MG63 (cell line): ENCODE results near the gene TTC9C. TPM values are rescaled to one million over a fixed set of nuclear protein-coding genes. Genes with fewer than 3 reads are reported as not detected.

ENCODE experiments used
- DNase-seq: peaks from one replicate; pipeline ENCODE4 v3.0.0-alpha.2; 2020
- H3K27me3 ChIP-seq: fragments of 250-450 bp; sonication (Bioruptor Pico); 2 replicates; pipeline ENCODE4 v1.5.1; 2020; ENCODE audit warnings: mild to moderate bottlenecking, moderate library complexity
- H3K36me3 ChIP-seq: fragments of 250-450 bp; sonication (Bioruptor Pico); 2 replicates; pipeline ENCODE4 v1.5.1; 2020; ENCODE audit warnings: mild to moderate bottlenecking, moderate library complexity
- H3K4me3 ChIP-seq: fragments of 250-450 bp; sonication (Bioruptor Pico); 2 replicates; pipeline ENCODE4 v1.5.1; 2020; ENCODE audit warnings: mild to moderate bottlenecking, moderate library complexity
- H3K9me3 ChIP-seq: fragments of 250-450 bp; sonication (Bioruptor Pico); 2 replicates; pipeline ENCODE4 v1.5.1; 2020; ENCODE audit warnings: mild to moderate bottlenecking, moderate library complexity
- total RNA-seq: library from RNA; depleted of rRNA; stranded (reverse); fragments of >200 nt; shearing (Covaris generic); gene quantifications from 2 replicates; pipeline ENCODE4 v1.2.3, GENCODE V29; 2014; ENCODE audit warnings: low replicate concordance

Gene TTC9C
- total RNA-seq, 1 experiment from 2014 or later = 31.8 TPM

DNA sequence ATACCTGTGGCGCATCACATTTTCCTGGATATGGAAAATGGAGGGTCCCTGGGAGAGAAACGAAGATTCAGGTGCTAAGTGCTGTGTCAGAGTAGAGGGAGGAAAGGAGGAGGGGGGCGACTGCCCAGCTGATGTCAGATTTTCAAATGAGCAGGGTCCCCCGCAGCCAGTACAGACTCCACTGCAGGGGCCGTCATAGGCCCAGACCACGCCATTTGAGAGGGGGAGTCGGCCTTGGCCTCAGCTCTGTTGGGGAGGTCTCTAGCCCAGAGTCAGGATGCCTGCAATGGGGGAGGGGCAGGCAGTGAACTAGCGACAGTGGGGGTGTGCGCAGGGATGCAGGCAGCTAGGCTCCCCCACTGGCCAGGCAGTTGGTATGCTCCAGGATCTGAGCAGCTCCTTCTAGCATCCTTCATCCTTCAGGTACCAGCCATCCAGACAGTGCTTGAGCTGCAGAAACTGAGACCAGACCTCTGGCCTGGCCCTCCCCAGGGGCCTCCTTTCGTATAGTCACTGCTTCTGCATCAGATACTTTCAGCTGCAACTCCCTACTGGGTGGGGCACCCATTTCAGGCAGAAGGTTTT lies 20.9 kb upstream of the TTC9C start, which contains the start of the genes BSCL2 and GNG3:
TSS of gene BSCL2 (minus strand) at position 148 of the 585 bp plus-strand sequence. CDS start 229 bp downstream, outside the sequence.
TSS of gene GNG3 (plus strand) at position 400 of the 585 bp plus-strand sequence. CDS start 620 bp downstream, outside the sequence.
- Histone ChIP-seq H3K27me3 (no peaks in the 10 kb centered on the region), H3K36me3 (peaks cover 71% of the 10 kb centered on the region)

DNA sequence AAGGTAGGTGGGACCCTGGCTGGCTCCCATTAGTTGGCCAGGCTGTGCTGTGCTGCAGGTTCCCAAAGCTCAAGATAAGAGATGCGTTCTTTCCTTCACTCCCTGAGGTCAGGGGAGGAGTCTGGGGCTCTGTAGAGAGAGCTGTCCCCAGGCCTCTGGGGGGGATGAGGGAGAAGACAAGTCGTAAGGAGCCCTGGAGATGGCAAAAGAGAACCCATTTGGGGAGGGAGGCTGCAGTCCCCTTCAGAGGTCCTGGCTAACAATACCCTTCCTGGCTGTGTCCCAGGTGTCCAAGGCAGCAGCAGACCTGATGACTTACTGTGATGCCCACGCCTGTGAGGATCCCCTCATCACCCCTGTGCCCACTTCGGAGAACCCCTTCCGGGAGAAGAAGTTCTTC lies 19.9 kb upstream of the TTC9C start:
- DNase-seq = no peak
- no peak overlapping the region for H3K4me3 ChIP-seq
- no peaks in the 10 kb centered on the region for H3K9me3 ChIP-seq
- no peaks in the 10 kb centered on the region for H3K27me3 ChIP-seq
- H3K36me3 ChIP-seq = peaks cover 74% of the 10 kb centered on the region

More for the DNA sequence above, 20.9 kb upstream of the TTC9C start, which contains the start of the genes BSCL2 and GNG3:
- DNase-seq = no peak
- Histone ChIP-seq H3K4me3 (peak within 1 kb of the TSS; percentile 85), H3K9me3 (no peaks in the 10 kb centered on the region)

DNA sequence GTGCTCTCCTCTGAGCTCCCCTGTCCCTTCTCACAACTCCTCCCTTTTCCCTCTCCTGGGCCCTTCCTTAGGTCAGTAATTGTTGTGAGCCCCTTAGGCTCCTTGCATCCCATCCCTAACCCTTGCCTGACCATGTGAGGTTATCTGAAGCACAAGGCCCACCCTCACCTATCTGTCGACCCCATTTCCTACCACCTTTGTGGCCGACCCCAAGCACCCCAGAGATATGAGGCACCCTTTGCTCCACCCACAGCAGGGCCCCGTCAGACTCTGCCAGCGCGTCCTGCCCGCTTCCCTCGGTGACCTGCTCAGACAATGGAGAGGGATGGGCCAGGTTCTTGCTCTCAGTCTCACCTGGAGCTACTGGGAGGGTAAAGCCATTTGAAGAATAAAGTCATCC lies 19.5 kb upstream of the TTC9C start:
- no peak for DNase-seq
- Histone ChIP-seq H3K9me3 (no peaks in the 10 kb centered on the region), H3K36me3 (peaks cover 74% of the 10 kb centered on the region), H3K27me3 (no peaks in the 10 kb centered on the region), H3K4me3 (no peak overlapping the region)

DNA sequence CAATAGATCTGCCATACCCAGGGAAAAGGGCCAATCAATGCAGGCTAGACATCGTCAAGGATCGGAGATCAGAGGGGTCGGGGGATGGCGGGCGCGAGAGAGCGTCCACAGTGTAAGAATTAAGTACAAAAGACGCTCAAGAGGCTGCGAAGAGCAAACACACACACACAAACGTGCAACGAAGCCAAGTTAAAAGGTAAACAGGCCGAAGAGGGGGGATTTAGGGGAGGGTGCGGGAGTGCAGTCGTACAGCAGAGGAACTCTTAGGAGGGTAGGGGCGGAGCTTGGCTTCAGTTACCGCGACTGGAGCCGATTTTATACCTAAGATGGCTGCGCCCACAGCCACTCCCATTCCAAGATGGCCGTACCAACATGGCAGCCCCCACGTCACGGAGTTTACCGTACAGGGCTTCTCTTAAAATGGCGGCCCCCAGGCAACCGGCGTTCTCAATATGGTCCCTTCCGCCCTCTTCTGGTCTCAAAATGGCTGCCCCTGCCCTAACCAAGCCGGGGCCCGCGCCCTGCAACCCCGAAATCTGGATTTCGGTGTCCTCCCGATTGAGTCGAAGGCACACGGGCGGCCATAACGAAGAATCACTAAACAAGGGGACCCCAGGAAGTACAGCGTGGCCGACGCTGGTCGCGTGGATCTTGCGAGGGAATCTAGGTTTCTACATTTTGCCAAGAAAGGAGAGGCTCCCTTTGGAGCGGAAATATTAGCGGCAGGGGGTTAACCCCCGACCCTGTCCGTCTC lies 18.9 kb upstream of the TTC9C start:
- Histone ChIP-seq H3K27me3 (no peaks in the 10 kb centered on the region), H3K36me3 (peaks cover 78% of the 10 kb centered on the region), H3K9me3 (no peaks in the 10 kb centered on the region), H3K4me3 (peak overlapping the region; percentile 23)
- DNase-seq = peak; percentile 77

DNA sequence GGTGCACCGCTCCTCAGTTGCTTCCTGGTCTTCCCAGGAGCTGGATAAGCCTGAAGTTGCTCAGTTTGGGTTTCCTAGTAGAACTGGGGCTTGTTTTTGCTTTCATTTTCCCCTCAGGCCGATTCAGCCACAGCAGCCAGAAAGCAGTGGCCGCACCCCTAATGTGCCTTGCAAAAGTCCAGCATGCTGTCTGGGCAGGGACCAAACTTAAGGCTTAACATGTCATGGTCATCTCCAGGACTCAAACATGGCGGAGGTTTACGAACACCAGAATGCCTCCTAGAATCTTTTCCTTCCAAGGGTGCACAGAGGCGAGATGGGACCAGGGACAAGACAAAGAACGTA lies 18.3 kb upstream of the TTC9C start:
- peak; percentile 22 for DNase-seq

DNA sequence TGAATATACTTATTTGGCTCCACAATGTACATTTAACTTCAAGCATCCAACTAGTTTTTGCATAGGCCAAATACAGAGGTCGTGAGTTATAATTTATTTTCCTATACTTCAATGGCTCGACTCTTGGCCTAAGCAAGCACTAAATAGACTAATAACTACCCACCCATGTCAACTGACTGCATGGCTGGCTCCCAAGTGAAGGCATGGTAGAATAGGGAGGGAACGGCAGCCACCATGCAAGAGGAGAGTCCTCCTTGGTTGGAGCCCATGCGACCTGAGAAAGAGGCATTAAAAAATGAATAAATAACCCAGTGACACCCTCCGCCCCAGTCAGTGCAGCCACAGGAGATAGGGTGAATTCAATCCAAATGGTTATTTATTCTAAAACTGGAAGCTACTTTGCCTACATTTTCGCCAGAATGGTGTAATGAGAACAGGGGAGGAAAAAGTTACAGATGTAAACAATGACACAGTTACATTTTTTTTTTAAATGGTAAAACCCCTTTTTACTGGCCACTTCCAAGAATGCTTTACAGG lies 15.9 kb upstream of the TTC9C start:
- no peak for DNase-seq

More for the DNA sequence above, 18.3 kb upstream of the TTC9C start:
- Histone ChIP-seq H3K4me3 (peak overlapping the region; percentile 23; the same call in 1 of the 2 replicates), H3K9me3 (no peaks in the 10 kb centered on the region), H3K27me3 (no peaks in the 10 kb centered on the region), H3K36me3 (peaks cover 76% of the 10 kb centered on the region)

DNA sequence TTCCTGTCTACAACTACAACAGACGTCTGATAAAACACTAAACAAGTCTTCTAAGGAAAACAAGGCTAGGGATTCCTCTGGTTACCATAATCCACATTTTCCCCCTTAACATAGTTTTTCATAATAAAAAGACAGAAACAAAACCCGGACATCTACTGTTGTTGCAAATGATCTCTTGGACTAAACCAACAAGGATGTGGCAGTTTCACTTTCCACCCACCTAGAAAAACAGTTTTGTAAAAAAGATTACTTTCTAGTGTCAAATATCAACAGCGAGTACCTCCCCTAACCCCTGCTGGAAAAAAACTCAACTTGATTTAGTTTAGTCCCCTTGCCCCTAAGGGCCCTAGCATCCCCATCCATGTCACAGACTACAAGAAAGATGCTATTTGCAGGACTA lies 15.4 kb upstream of the TTC9C start:
- Histone ChIP-seq H3K9me3 (no peaks in the 10 kb centered on the region), H3K36me3 (peaks cover 87% of the 10 kb centered on the region), H3K27me3 (no peaks in the 10 kb centered on the region), H3K4me3 (no peak overlapping the region)
- DNase-seq = no peak

More for the DNA sequence above, 15.9 kb upstream of the TTC9C start:
- no peaks in the 10 kb centered on the region for H3K9me3 ChIP-seq
- H3K4me3 ChIP-seq = no peak overlapping the region
- H3K36me3 ChIP-seq = peaks cover 82% of the 10 kb centered on the region
- no peaks in the 10 kb centered on the region for H3K27me3 ChIP-seq

DNA sequence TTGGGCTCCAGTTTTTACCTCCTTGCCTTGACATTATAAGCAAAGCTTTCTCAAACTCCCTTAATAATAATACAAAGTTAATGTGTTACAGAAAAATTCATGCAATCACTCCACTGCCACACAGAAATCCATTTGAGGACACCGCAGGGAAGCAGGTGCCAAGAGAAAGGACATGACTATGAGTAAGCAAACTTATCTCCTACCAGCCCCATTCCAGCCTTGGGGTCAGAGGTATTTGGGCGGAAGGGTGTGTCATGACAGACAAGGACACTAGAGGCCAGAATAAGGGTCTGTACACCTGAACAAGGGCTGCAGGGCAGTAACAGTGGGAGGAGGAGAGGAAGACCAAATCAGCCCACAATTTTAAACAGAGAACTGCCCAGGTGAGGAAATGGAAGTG lies 14.9 kb upstream of the TTC9C start:
- no peaks in the 10 kb centered on the region for H3K9me3 ChIP-seq
- no peaks in the 10 kb centered on the region for H3K27me3 ChIP-seq
- H3K36me3 ChIP-seq = peaks cover 90% of the 10 kb centered on the region
- H3K4me3 ChIP-seq = no peak overlapping the region
- DNase-seq = no peak

DNA sequence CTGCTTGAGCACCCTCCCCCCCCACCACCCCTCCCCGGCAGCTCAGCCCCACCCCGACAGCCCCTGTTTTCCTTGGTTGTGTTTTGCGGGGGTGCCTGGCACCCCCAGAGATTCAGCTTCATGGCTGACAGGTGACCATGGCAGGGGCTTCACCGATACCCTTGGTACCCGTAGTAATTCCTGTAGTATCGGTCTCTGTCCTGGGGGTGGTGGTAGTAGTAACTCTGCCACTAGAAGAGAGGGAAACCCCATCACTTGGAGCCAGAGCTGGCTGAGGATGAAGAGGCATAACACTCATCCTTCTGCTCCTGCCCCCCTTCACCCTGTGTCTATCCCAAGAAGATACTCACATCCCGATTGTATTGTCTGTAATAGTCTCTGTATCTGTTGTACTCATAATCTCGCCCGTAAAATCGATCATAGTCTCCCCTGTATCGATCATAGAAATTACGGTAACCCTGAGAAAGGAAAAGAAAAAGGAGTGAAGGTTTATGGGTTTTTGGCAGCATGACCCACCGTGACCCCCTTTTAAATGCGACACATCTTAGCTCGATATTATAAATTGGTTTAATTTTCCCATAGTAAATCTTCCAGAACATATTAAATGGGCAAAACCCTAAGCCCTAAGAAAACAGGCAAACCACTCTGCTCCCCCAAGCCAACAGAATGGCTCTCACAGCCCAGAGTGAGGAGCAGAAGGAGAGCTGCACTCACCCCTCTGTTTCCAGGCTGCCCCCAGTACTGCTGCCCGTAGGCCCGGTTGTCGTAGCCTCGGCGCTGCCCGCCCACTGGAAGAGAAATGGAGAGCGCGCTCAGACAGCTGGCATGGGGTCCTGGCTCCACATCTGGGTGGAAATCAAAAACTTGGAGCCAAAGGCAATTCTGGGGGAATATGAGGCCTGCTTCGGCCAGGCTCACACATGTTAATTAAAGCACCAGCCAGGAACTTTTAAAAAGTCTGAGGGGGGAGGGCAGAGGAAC lies 12.8 kb upstream of the TTC9C start:
- DNase-seq = no peak
- Histone ChIP-seq H3K9me3 (no peaks in the 10 kb centered on the region), H3K27me3 (no peaks in the 10 kb centered on the region), H3K36me3 (peaks cover 87% of the 10 kb centered on the region), H3K4me3 (no peak overlapping the region)

DNA sequence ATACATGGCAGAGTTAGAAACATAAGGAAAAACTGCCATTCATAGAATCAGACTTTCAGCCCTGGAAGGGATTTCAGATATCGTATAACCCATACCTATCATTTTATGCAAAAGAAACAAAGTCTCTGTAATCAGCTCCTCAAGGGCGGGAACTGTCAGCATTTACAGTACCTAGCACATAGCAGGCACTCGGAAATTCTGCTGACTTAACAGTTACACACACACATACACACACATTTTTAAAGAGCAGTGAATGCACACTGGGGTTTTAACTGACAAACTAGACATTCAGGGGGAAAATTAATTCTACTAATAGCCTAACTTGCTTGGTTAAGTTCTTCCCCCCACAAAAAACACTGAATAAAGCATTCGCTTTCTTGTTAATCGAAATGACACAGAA lies 12.1 kb upstream of the TTC9C start:
- Histone ChIP-seq H3K36me3 (peaks cover 89% of the 10 kb centered on the region), H3K4me3 (no peak overlapping the region), H3K9me3 (no peaks in the 10 kb centered on the region), H3K27me3 (no peaks in the 10 kb centered on the region)
- no peak for DNase-seq

DNA sequence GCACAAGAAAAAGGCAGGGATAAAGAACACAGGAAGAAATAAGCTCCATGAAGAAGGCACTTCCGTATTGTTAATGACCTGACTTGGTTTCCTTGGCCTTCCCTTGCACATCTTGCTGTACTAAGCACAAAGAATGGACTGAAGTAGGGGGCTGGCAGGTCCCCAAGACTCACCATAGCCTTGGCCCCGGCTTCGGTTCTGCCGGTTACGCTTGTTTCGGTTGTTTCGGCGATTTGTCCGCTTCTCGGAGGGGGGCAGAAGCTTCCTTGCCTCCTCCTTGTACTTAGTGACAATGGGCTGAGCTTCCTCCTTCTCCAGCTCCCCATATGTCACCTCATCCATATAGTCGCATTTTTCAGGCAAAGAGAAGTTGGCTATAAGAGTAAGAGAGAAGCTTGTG lies 11.5 kb upstream of the TTC9C start:
- Histone ChIP-seq H3K27me3 (no peaks in the 10 kb centered on the region), H3K36me3 (peaks cover 89% of the 10 kb centered on the region), H3K9me3 (no peaks in the 10 kb centered on the region), H3K4me3 (no peak overlapping the region)
- no peak for DNase-seq

DNA sequence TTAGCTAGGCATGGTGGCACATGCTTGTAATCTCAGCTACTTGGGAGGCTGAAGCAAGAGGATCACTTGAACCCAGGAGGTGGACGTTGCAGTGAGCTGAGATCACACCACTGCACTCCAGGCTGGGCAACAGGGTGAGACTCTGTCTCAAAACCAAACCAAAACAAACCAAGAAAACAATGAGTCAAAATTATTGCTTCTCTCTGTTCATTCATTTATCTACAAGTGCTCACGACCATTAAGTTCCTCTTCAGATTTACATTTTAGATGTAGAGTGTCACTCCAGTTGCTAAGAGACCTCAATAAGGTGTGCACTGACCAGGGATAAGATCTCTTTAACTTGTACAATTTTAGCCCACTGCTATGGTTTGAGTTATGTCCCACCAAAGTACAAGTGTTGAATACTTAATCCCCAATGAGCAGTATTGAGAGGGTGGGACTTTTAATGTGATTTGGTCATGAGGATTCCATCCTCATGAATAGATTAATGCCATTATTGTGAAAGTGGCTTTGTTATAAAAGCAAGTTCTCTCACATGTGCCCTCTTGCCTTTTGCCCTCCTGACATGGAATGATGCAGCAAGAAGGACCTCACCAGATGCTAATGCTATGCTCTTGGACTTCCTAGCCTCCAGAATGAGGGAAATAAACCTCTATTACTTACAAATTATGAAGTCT lies 8.8 kb upstream of the TTC9C start:
- DNase-seq = no peak
- H3K36me3 ChIP-seq = peaks cover 93% of the 10 kb centered on the region

DNA sequence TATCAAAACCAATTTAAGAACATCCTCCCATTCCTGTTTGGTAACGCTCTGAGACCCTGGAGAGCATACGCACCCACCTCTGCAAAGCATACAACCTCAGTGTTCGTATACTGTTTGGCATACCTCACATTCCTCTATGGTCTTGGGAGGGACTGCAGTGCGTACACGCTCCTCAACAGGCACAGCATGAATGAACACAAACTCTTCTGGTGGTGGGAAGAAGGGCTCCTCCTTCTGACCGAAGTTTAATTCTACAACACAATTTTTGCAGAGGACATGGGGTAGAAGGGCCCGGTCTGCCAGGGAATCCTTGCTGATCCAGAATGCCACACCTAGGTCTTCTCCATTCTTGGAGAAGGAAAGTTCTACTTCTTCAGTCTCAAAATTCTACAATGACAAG lies 6.3 kb upstream of the TTC9C start:
- H3K9me3 ChIP-seq = no peaks in the 10 kb centered on the region
- H3K36me3 ChIP-seq = peaks cover 90% of the 10 kb centered on the region
- no peak overlapping the region for H3K4me3 ChIP-seq
- H3K27me3 ChIP-seq = no peaks in the 10 kb centered on the region
- no peak for DNase-seq

More for the DNA sequence above, 8.8 kb upstream of the TTC9C start:
- Histone ChIP-seq H3K4me3 (no peak overlapping the region), H3K9me3 (no peaks in the 10 kb centered on the region), H3K27me3 (no peaks in the 10 kb centered on the region)

DNA sequence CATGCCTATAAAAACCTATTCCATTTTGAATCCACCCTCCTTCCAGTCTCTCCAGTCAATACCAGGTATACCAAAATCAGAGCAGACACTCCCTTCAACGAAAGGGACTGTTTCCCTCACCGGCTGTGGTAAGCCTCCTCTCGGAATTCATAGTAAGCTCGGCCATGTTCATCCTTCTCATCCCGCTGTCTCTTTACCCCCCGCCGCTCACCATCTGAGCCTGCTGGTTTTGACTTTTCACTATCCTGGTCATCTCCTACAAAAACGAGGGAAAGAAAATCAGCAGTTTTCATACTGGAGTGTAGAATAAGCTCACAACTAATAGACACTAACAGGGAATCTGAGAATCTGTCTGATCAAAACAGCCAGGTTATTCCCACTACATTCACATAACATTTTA lies 4.1 kb upstream of the TTC9C start:
- peak overlapping the region; percentile 82 for H3K4me3 ChIP-seq
- H3K27me3 ChIP-seq = no peaks in the 10 kb centered on the region
- H3K9me3 ChIP-seq = no peaks in the 10 kb centered on the region
- no peak for DNase-seq
- H3K36me3 ChIP-seq = peaks cover 70% of the 10 kb centered on the region

DNA sequence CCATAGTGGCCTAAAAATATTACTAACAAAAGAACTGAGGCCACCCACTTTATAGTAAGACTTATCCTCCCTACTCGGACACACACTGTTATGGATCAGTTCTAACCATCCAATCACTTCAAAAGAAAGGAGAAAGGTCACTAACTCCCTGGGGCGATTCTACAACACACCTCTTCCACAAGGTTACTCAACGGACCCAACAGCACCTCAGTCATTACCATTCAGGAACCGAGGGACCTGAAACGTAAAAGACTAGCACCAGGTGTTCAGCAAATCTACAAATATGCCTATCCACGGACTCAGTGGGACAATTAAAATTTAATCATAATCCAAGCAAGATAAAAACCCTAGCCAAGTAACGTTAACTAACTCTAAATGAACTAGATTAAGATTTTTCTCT lies 2.6 kb upstream of the TTC9C start:
- no peak for DNase-seq
- Histone ChIP-seq H3K27me3 (no peaks in the 10 kb centered on the region), H3K9me3 (no peaks in the 10 kb centered on the region), H3K36me3 (peaks cover 65% of the 10 kb centered on the region), H3K4me3 (peak overlapping the region; percentile 82)
